GM23338 (cell line): ENCODE measurements around the gene CD46. TPM values are rescaled to one million over a fixed set of nuclear protein-coding genes. Genes with fewer than 3 reads are reported as not detected.

Experiments
- ATAC-seq: fragments of 200-7000 bp; cut with Tn5 transposase; 3 replicates; pipeline ENCODE4 v1.9.1; 2020
- DNase-seq: peaks from one replicate; pipeline ENCODE4 v3.0.0-alpha.2; 2015; ENCODE audit warnings: low spot score
- H2AFZ ChIP-seq: fragments of 200-600 bp; sonication (generic); 2 replicates; pipeline ENCODE4 v1.8.0; 2016; ENCODE audit warnings: antibody characterized with exemption, mild to moderate bottlenecking, moderate library complexity
- H3F3A ChIP-seq: fragments of 200-600 bp; sonication (generic); replicated peaks from 2 replicates; pipeline ENCODE4 v1.8.0; 2017; ENCODE audit warnings: antibody characterized with exemption, mixed run types, low read depth
- H3K27ac ChIP-seq: fragments of 200-600 bp; sonication (generic); 2 replicates; pipeline ENCODE4 v1.6.1; 2016; ENCODE audit warnings: low read depth
- H3K27me3 ChIP-seq: fragments of 200-600 bp; sonication (generic); 2 replicates; pipeline ENCODE4 v1.8.0; 2016; ENCODE audit warnings: mild to moderate bottlenecking, mixed run types, moderate library complexity; ENCODE audit not compliant: insufficient read depth
- H3K36me3 ChIP-seq: fragments of 200-600 bp; sonication (generic); 2 replicates; pipeline ENCODE4 v1.8.0; 2016; ENCODE audit warnings: mild to moderate bottlenecking; ENCODE audit not compliant: insufficient read depth
- H3K4me1 ChIP-seq: fragments of 200-600 bp; sonication (generic); 2 replicates; pipeline ENCODE4 v1.8.0; 2016; ENCODE audit warnings: mild to moderate bottlenecking, moderate library complexity; ENCODE audit not compliant: insufficient read depth
- H3K4me2 ChIP-seq: fragments of 200-600 bp; sonication (generic); 2 replicates; pipeline ENCODE4 v1.7.1; 2017; ENCODE audit warnings: mixed run types
- H3K4me3 ChIP-seq: fragments of 200-600 bp; sonication (generic); 2 replicates; pipeline ENCODE4 v1.6.1; 2016; ENCODE audit warnings: mixed run types
- H3K79me2 ChIP-seq: fragments of 200-600 bp; sonication (generic); replicated peaks from 2 replicates; pipeline ENCODE4 v1.8.0; 2017; ENCODE audit warnings: mild to moderate bottlenecking; ENCODE audit not compliant: insufficient read depth
- H3K9me2 ChIP-seq: fragments of 200-600 bp; sonication (generic); 2 replicates; pipeline ENCODE4 v1.8.0; 2017; ENCODE audit not compliant: insufficient read depth
- H4K20me1 ChIP-seq: fragments of 200-600 bp; sonication (generic); replicated peaks from 2 replicates; pipeline ENCODE4 v1.8.0; 2017; ENCODE audit warnings: mild to moderate bottlenecking; ENCODE audit not compliant: insufficient read depth
- H3K27ac Mint-ChIP-seq: 2 replicates; pipeline ENCODE4 v1.8.0; 2020; ENCODE audit warnings: inconsistent platforms, mild to moderate bottlenecking, moderate library complexity, mixed read lengths
- H3K27me3 Mint-ChIP-seq: 3 replicates; pipeline ENCODE4 v1.8.0; 2022; ENCODE audit warnings: low read depth, mild to moderate bottlenecking, moderate library complexity, mixed read lengths, inconsistent platforms; ENCODE audit not compliant: insufficient read depth, poor library complexity
- H3K36me3 Mint-ChIP-seq: 3 replicates; pipeline ENCODE4 v1.8.0; 2021; ENCODE audit warnings: low read depth, mild to moderate bottlenecking, inconsistent platforms, moderate library complexity, mixed read lengths
- H3K4me1 Mint-ChIP-seq: 3 replicates; pipeline ENCODE4 v1.8.0; 2020; ENCODE audit warnings: mild to moderate bottlenecking, inconsistent platforms, mixed read lengths
- H3K4me3 Mint-ChIP-seq: 3 replicates; pipeline ENCODE4 v1.8.0; 2021; ENCODE audit warnings: moderate library complexity, mild to moderate bottlenecking, inconsistent platforms, mixed read lengths
- H3K9me3 Mint-ChIP-seq: 3 replicates; pipeline ENCODE4 v1.8.0; 2020; ENCODE audit warnings: moderate library complexity, mild to moderate bottlenecking, inconsistent platforms, mixed read lengths
- CREB1 ChIP-seq: fragments of 250-450 bp; sonication (Bioruptor Pico); IDR thresholded peaks from 2 replicates; pipeline ENCODE4 v1.5.0; 2020; ENCODE audit warnings: low read depth, mild to moderate bottlenecking, moderate library complexity
- EZH2 ChIP-seq: fragments of 200-600 bp; sonication (generic); IDR thresholded peaks from one replicate; pipeline ENCODE4 v1.8.0; 2017; ENCODE audit warnings: antibody characterized with exemption, mild to moderate bottlenecking, low read depth; ENCODE audit not compliant: unreplicated experiment
- EZH2phosphoT487 ChIP-seq: fragments of 200-600 bp; sonication (generic); IDR thresholded peaks from one replicate; pipeline ENCODE4 v1.8.1; 2018; ENCODE audit warnings: antibody characterized with exemption; ENCODE audit not compliant: unreplicated experiment
- JUNB ChIP-seq: IDR thresholded peaks from one replicate; pipeline ENCODE4 v1.6.1; 2016; ENCODE audit warnings: antibody characterized with exemption; ENCODE audit not compliant: unreplicated experiment
- NANOG ChIP-seq: IDR thresholded peaks from 2 replicates; pipeline ENCODE4 v1.6.1; 2016; ENCODE audit warnings: antibody characterized with exemption, borderline replicate concordance
- POLR2AphosphoS5 ChIP-seq: IDR thresholded peaks from 2 replicates; pipeline ENCODE4 v1.6.1; 2016; ENCODE audit warnings: antibody characterized with exemption, low read depth
- STAT1 ChIP-seq: IDR thresholded peaks from one replicate; pipeline ENCODE4 v1.6.1; 2016; ENCODE audit warnings: antibody characterized with exemption; ENCODE audit not compliant: unreplicated experiment
- ZNF114 ChIP-seq: fragments of 250-450 bp; sonication (Bioruptor Pico); IDR thresholded peaks from 2 replicates; pipeline ENCODE4 v1.5.0; 2020; ENCODE audit warnings: mild to moderate bottlenecking, moderate library complexity
- ZNF331 ChIP-seq: fragments of 250-450 bp; sonication (Bioruptor Pico); IDR thresholded peaks from 2 replicates; pipeline ENCODE4 v1.5.0; 2020; ENCODE audit warnings: low read depth, mild to moderate bottlenecking, moderate library complexity
- polyA plus RNA-seq: library from polyadenylated mRNA; unstranded; fragments of >200 nt; fragmentation: Nextera tagmentation; extraction: Ambion mirVana; gene quantifications from 2 replicates; pipeline ENCODE4 v1.2.1, GENCODE V29; 2016
- total RNA-seq: library from RNA; depleted of rRNA; stranded (reverse); fragments of >200 nt; shearing (Covaris generic); gene quantifications from 2 replicates; pipeline ENCODE4 v1.2.3, GENCODE V29; 2014
- TF ChIP-seq, protein P1 (sequence below), 2 experiments: fragments of 200-600 bp in 1 of 2; sonication (generic) in 1 of 2; conservative IDR thresholded peaks; 2 replicates each; pipeline versions ENCODE4 v1.5.1 to v1.6.1; 2016 to 2017; ENCODE audit warnings: antibody characterized with exemption in 2 of 2, low read depth in 2 of 2, mild to moderate bottlenecking in 2 of 2, moderate library complexity in 1 of 2
- TF ChIP-seq, protein P2 (sequence below): IDR thresholded peaks from one replicate; pipeline ENCODE4 v1.6.1; 2018; ENCODE audit warnings: antibody characterized with exemption; ENCODE audit not compliant: unreplicated experiment
- TF ChIP-seq, protein P3 (sequence below): IDR thresholded peaks from 2 replicates; pipeline ENCODE4 v1.6.1; 2016; ENCODE audit warnings: antibody characterized with exemption
- TF ChIP-seq, protein P4 (sequence below): fragments of 250-450 bp; sonication (Bioruptor Pico); IDR thresholded peaks from 2 replicates; pipeline ENCODE4 v1.5.0; 2020; ENCODE audit warnings: mild to moderate bottlenecking, moderate library complexity

Gene CD46
- total and polyA plus RNA-seq, 2 experiments from 2014 or later, result 199 to 209 TPM

DNA sequence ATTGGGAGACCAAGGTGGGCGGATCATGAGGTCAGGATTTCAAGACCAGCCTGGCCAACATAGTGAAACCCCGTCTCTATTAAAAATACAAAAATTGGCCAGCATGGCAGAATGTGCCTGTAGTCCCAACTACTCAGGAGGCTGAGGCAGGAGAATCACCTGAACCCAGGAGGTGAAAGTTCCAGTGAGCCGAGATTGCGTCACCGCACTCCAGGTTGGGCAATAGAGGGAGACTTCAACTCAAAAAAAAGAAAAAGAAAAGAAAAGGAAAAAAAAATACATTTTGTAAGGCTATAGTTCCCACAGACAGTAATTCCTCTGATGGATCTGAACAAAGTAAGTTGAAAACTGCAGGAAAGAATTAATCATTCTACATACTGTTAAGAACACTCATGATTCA lies 48.1 kb upstream of the CD46 start:
- H3K4me3 Mint-ChIP-seq, result no peak overlapping the region
- no peaks in the 10 kb centered on the region for H3F3A ChIP-seq
- H3K36me3 Mint-ChIP-seq, result no peaks in the 10 kb centered on the region
- no peaks in the 10 kb centered on the region for H4K20me1 ChIP-seq
- no peaks in the 10 kb centered on the region for H3K9me3 Mint-ChIP-seq
- no peak overlapping the region for H2AFZ ChIP-seq
- no peaks in the 10 kb centered on the region for H3K27me3 ChIP-seq
- no peaks in the 10 kb centered on the region for H3K27me3 Mint-ChIP-seq
- no peak for DNase-seq
- no peaks in the 10 kb centered on the region for H3K9me2 ChIP-seq
- no peak overlapping the region for H3K27ac Mint-ChIP-seq
- no peak for ATAC-seq
- no peaks in the 10 kb centered on the region for H3K4me1 ChIP-seq
- peaks cover under 1% of the 10 kb centered on the region; the same call in 1 of the 3 replicates for H3K4me1 Mint-ChIP-seq
- no peaks in the 10 kb centered on the region for H3K36me3 ChIP-seq
- no peak overlapping the region for H3K4me2 ChIP-seq
- no peak for TF ChIP-seq EZH2phosphoT487
- TF ChIP-seq JUNB, result no peak
- no peak for TF ChIP-seq ZNF114 (CRISPR knock-in tag)
- TF ChIP-seq NANOG, result no peak
- TF ChIP-seq ZNF331 (CRISPR knock-in tag), result no peak
- TF ChIP-seq, protein P1, sequence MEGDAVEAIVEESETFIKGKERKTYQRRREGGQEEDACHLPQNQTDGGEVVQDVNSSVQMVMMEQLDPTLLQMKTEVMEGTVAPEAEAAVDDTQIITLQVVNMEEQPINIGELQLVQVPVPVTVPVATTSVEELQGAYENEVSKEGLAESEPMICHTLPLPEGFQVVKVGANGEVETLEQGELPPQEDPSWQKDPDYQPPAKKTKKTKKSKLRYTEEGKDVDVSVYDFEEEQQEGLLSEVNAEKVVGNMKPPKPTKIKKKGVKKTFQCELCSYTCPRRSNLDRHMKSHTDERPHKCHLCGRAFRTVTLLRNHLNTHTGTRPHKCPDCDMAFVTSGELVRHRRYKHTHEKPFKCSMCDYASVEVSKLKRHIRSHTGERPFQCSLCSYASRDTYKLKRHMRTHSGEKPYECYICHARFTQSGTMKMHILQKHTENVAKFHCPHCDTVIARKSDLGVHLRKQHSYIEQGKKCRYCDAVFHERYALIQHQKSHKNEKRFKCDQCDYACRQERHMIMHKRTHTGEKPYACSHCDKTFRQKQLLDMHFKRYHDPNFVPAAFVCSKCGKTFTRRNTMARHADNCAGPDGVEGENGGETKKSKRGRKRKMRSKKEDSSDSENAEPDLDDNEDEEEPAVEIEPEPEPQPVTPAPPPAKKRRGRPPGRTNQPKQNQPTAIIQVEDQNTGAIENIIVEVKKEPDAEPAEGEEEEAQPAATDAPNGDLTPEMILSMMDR (conservative IDR thresholded peaks at IDR 0.05; ENCODE audit: low read depth in 2 of 2), result no peak
- no peak for TF ChIP-seq CREB1 (CRISPR knock-in tag)
- TF ChIP-seq, protein P2, sequence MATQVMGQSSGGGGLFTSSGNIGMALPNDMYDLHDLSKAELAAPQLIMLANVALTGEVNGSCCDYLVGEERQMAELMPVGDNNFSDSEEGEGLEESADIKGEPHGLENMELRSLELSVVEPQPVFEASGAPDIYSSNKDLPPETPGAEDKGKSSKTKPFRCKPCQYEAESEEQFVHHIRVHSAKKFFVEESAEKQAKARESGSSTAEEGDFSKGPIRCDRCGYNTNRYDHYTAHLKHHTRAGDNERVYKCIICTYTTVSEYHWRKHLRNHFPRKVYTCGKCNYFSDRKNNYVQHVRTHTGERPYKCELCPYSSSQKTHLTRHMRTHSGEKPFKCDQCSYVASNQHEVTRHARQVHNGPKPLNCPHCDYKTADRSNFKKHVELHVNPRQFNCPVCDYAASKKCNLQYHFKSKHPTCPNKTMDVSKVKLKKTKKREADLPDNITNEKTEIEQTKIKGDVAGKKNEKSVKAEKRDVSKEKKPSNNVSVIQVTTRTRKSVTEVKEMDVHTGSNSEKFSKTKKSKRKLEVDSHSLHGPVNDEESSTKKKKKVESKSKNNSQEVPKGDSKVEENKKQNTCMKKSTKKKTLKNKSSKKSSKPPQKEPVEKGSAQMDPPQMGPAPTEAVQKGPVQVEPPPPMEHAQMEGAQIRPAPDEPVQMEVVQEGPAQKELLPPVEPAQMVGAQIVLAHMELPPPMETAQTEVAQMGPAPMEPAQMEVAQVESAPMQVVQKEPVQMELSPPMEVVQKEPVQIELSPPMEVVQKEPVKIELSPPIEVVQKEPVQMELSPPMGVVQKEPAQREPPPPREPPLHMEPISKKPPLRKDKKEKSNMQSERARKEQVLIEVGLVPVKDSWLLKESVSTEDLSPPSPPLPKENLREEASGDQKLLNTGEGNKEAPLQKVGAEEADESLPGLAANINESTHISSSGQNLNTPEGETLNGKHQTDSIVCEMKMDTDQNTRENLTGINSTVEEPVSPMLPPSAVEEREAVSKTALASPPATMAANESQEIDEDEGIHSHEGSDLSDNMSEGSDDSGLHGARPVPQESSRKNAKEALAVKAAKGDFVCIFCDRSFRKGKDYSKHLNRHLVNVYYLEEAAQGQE, result no peak
- no peak for TF ChIP-seq POLR2AphosphoS5
- TF ChIP-seq, protein P3, sequence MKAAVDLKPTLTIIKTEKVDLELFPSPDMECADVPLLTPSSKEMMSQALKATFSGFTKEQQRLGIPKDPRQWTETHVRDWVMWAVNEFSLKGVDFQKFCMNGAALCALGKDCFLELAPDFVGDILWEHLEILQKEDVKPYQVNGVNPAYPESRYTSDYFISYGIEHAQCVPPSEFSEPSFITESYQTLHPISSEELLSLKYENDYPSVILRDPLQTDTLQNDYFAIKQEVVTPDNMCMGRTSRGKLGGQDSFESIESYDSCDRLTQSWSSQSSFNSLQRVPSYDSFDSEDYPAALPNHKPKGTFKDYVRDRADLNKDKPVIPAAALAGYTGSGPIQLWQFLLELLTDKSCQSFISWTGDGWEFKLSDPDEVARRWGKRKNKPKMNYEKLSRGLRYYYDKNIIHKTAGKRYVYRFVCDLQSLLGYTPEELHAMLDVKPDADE, result no peak
- no peak for TF ChIP-seq STAT1
- TF ChIP-seq, protein P4, sequence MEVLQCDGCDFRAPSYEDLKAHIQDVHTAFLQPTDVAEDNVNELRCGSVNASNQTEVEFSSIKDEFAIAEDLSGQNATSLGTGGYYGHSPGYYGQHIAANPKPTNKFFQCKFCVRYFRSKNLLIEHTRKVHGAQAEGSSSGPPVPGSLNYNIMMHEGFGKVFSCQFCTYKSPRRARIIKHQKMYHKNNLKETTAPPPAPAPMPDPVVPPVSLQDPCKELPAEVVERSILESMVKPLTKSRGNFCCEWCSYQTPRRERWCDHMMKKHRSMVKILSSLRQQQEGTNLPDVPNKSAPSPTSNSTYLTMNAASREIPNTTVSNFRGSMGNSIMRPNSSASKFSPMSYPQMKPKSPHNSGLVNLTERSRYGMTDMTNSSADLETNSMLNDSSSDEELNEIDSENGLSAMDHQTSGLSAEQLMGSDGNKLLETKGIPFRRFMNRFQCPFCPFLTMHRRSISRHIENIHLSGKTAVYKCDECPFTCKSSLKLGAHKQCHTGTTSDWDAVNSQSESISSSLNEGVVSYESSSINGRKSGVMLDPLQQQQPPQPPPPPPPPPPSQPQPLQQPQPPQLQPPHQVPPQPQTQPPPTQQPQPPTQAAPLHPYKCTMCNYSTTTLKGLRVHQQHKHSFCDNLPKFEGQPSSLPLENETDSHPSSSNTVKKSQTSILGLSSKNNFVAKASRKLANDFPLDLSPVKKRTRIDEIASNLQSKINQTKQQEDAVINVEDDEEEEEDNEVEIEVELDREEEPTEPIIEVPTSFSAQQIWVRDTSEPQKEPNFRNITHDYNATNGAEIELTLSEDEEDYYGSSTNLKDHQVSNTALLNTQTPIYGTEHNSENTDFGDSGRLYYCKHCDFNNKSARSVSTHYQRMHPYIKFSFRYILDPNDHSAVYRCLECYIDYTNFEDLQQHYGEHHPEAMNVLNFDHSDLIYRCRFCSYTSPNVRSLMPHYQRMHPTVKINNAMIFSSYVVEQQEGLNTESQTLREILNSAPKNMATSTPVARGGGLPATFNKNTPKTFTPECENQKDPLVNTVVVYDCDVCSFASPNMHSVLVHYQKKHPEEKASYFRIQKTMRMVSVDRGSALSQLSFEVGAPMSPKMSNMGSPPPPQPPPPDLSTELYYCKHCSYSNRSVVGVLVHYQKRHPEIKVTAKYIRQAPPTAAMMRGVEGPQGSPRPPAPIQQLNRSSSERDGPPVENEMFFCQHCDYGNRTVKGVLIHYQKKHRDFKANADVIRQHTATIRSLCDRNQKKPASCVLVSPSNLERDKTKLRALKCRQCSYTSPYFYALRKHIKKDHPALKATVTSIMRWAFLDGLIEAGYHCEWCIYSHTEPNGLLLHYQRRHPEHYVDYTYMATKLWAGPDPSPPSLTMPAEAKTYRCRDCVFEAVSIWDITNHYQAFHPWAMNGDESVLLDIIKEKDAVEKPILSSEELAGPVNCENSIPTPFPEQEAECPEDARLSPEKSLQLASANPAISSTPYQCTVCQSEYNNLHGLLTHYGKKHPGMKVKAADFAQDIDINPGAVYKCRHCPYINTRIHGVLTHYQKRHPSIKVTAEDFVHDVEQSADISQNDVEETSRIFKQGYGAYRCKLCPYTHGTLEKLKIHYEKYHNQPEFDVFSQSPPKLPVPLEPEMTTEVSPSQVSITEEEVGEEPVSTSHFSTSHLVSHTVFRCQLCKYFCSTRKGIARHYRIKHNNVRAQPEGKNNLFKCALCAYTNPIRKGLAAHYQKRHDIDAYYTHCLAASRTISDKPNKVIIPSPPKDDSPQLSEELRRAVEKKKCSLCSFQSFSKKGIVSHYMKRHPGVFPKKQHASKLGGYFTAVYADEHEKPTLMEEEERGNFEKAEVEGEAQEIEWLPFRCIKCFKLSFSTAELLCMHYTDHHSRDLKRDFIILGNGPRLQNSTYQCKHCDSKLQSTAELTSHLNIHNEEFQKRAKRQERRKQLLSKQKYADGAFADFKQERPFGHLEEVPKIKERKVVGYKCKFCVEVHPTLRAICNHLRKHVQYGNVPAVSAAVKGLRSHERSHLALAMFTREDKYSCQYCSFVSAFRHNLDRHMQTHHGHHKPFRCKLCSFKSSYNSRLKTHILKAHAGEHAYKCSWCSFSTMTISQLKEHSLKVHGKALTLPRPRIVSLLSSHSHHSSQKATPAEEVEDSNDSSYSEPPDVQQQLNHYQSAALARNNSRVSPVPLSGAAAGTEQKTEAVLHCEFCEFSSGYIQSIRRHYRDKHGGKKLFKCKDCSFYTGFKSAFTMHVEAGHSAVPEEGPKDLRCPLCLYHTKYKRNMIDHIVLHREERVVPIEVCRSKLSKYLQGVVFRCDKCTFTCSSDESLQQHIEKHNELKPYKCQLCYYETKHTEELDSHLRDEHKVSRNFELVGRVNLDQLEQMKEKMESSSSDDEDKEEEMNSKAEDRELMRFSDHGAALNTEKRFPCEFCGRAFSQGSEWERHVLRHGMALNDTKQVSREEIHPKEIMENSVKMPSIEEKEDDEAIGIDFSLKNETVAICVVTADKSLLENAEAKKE (CRISPR knock-in tag), result no peak
- TF ChIP-seq EZH2, result no peak
- H3K79me2 ChIP-seq, result no peaks in the 10 kb centered on the region
- no peak overlapping the region for H3K4me3 ChIP-seq
- H3K27ac ChIP-seq, result no peak overlapping the region
